H9 (cell line): ENCODE data around the gene NUP133. TPM values are rescaled to one million over a fixed set of nuclear protein-coding genes. Genes with fewer than 3 reads are reported as not detected.

ENCODE experiments used
- DNase-seq: peaks from one replicate; pipeline ENCODE4 v3.0.0-alpha.2; 2017
- H2AFZ ChIP-seq: one replicate; pipeline ENCODE4 v1.6.1; 2013; ENCODE audit warnings: mild to moderate bottlenecking, low read length, control low read depth, moderate library complexity
- H2AK5ac ChIP-seq: 2 replicates; pipeline ENCODE4 v1.6.1; 2013; ENCODE audit warnings: low read length, control low read depth, mixed read lengths; ENCODE audit not compliant: insufficient read length
- H2BK120ac ChIP-seq: one replicate; pipeline ENCODE4 v1.6.1; 2013; ENCODE audit warnings: low read depth, mild to moderate bottlenecking, low read length, control low read depth, inconsistent platforms; ENCODE audit not compliant: poor library complexity, severe bottlenecking
- H2BK12ac ChIP-seq: 2 replicates; pipeline ENCODE4 v1.6.1; 2013; ENCODE audit warnings: low read length, control low read depth, mixed read lengths, low read depth; ENCODE audit not compliant: insufficient read length
- H2BK15ac ChIP-seq: 2 replicates; pipeline ENCODE4 v1.6.1; 2013; ENCODE audit warnings: low read depth, low read length, control low read depth
- H2BK20ac ChIP-seq: one replicate; pipeline ENCODE4 v1.6.1; 2013; ENCODE audit warnings: low read depth, mild to moderate bottlenecking, low read length, control low read depth, inconsistent platforms; ENCODE audit not compliant: poor library complexity, severe bottlenecking
- H2BK5ac ChIP-seq: 2 replicates; pipeline ENCODE4 v1.6.1; 2013; ENCODE audit warnings: low read length, control low read depth, mixed read lengths; ENCODE audit not compliant: insufficient read length
- H3K14ac ChIP-seq: 2 replicates; pipeline ENCODE4 v1.6.1; 2013; ENCODE audit warnings: low read length, control low read depth; ENCODE audit not compliant: insufficient read depth
- H3K18ac ChIP-seq: 2 replicates; pipeline ENCODE4 v1.6.1; 2013; ENCODE audit warnings: low read depth, mild to moderate bottlenecking, mixed read lengths, low read length, control low read depth; ENCODE audit not compliant: insufficient read length
- H3K23ac ChIP-seq: 2 replicates; pipeline ENCODE4 v1.6.1; 2013; ENCODE audit warnings: low read length, control low read depth, mixed read lengths, low read depth; ENCODE audit not compliant: insufficient read length
- H3K23me2 ChIP-seq: 2 replicates; pipeline ENCODE4 v1.6.1; 2013; ENCODE audit warnings: low read depth, mild to moderate bottlenecking, mixed read lengths, low read length, control low read depth; ENCODE audit not compliant: insufficient read length, poor library complexity, severe bottlenecking
- H3K27ac ChIP-seq: 2 replicates; pipeline ENCODE4 v1.5.1; 2013; ENCODE audit warnings: low read length, control low read depth, mixed read lengths, low read depth; ENCODE audit not compliant: insufficient read length
- H3K27me3 ChIP-seq: 2 replicates; pipeline ENCODE4 v1.6.1; 2013; ENCODE audit warnings: low read length, control low read depth, inconsistent platforms; ENCODE audit not compliant: insufficient read depth
- H3K4ac ChIP-seq: 2 replicates; pipeline ENCODE4 v1.6.1; 2013; ENCODE audit warnings: low read depth, mild to moderate bottlenecking, control low read depth, inconsistent platforms, low read length, moderate library complexity
- H3K4me1 ChIP-seq: 2 replicates; pipeline ENCODE4 v1.6.1; 2013; ENCODE audit warnings: low read length, control low read depth, inconsistent platforms; ENCODE audit not compliant: insufficient read depth
- H3K4me2 ChIP-seq: 2 replicates; pipeline ENCODE4 v1.6.1; 2013; ENCODE audit warnings: low read length, control low read depth, mixed read lengths; ENCODE audit not compliant: insufficient read length, insufficient read depth
- H3K56ac ChIP-seq: 2 replicates; pipeline ENCODE4 v1.6.1; 2013; ENCODE audit warnings: low read depth, mild to moderate bottlenecking, mixed read lengths, low read length, control low read depth; ENCODE audit not compliant: insufficient read length
- H3K79me1 ChIP-seq: 2 replicates; pipeline ENCODE4 v1.6.1; 2013; ENCODE audit warnings: low read depth, mild to moderate bottlenecking, moderate library complexity, low read length, control low read depth, inconsistent platforms; ENCODE audit not compliant: insufficient read depth, poor library complexity, severe bottlenecking
- H3K79me2 ChIP-seq: 2 replicates; pipeline ENCODE4 v1.6.1; 2013; ENCODE audit warnings: low read length, control low read depth, inconsistent platforms; ENCODE audit not compliant: insufficient read depth
- H3K9ac ChIP-seq: 2 replicates; pipeline ENCODE4 v1.6.1; 2013; ENCODE audit warnings: low read length, control low read depth, mixed read lengths; ENCODE audit not compliant: insufficient read length; ENCODE audit errors: extremely low read depth
- H3K9me3 ChIP-seq: one replicate; pipeline ENCODE4 v1.6.1; 2013; ENCODE audit warnings: low read depth, low read length, inconsistent platforms; ENCODE audit not compliant: control insufficient read depth
- H3T11ph ChIP-seq: one replicate; pipeline ENCODE4 v1.6.1; 2013; ENCODE audit warnings: mild to moderate bottlenecking, low read length, control low read depth, inconsistent platforms
- H4K20me1 ChIP-seq: one replicate; pipeline ENCODE4 v1.6.1; 2013; ENCODE audit not compliant: control insufficient read depth, insufficient read length, insufficient read depth
- H4K5ac ChIP-seq: 2 replicates; pipeline ENCODE4 v1.6.1; 2013; ENCODE audit warnings: low read depth, mild to moderate bottlenecking, mixed read lengths, low read length, control low read depth; ENCODE audit not compliant: insufficient read length
- H4K8ac ChIP-seq: replicated peaks from 2 replicates; pipeline ENCODE4 v1.6.1; 2013; ENCODE audit warnings: low read length, control low read depth, mixed read lengths, low read depth; ENCODE audit not compliant: insufficient read length
- H4K91ac ChIP-seq: 2 replicates; pipeline ENCODE4 v1.6.1; 2013; ENCODE audit warnings: low read depth, mild to moderate bottlenecking, moderate library complexity, mixed read lengths, low read length, control low read depth; ENCODE audit not compliant: insufficient read length
- H3K27ac Mint-ChIP-seq, 3 experiments: 2 replicates in 2 of 3; 3 replicates in 1 of 3; pipeline ENCODE4 v1.8.0; 2020 to 2021; ENCODE audit warnings: mixed read lengths in 3 of 3, mild to moderate bottlenecking in 1 of 3, moderate library complexity in 1 of 3
- H3K27me3 Mint-ChIP-seq: 2 replicates; pipeline ENCODE4 v1.8.0; 2021; ENCODE audit warnings: low read depth, mild to moderate bottlenecking, moderate library complexity, mixed read lengths
- H3K36me3 Mint-ChIP-seq, 3 experiments: 2 replicates in 2 of 3; 3 replicates in 1 of 3; pipeline ENCODE4 v1.8.0; 2020 to 2021; ENCODE audit warnings: low read depth in 3 of 3, mixed read lengths in 3 of 3; ENCODE audit not compliant: insufficient read depth in 1 of 3
- H3K4me1 Mint-ChIP-seq, 2 experiments: 2 replicates each; pipeline ENCODE4 v1.8.0; 2020; ENCODE audit warnings: mixed read lengths in 2 of 2
- H3K4me3 Mint-ChIP-seq, 2 experiments: 2 replicates in 1 of 2; 3 replicates in 1 of 2; pipeline ENCODE4 v1.8.0; 2020 to 2021; ENCODE audit warnings: mild to moderate bottlenecking in 2 of 2, mixed read lengths in 2 of 2, moderate library complexity in 1 of 2
- H3K9me3 Mint-ChIP-seq, 2 experiments: 2 replicates in 1 of 2; 3 replicates in 1 of 2; pipeline ENCODE4 v1.8.0; 2020; ENCODE audit warnings: mild to moderate bottlenecking in 2 of 2, mixed read lengths in 2 of 2, moderate library complexity in 1 of 2
- CTCF ChIP-seq: fragments of 200-600 bp; sonication (generic); conservative IDR thresholded peaks from 3 replicates; pipeline ENCODE4 v1.8.0; 2021; ENCODE audit warnings: antibody characterized with exemption, mild to moderate bottlenecking
- WGBS: extraction: QIAGEN DNeasy Blood & Tissue Kit; methylation state at CpG from one replicate; pipeline ENCODE4 v1.1.7; 2013; ENCODE audit warnings: missing lambda C conversion rate, low lambda C conversion rate, mixed read lengths; ENCODE audit not compliant: insufficient read length; ENCODE audit errors: extremely low coverage; 5-methylcytosine and 5-hydroxymethylcytosine counted together
- total RNA-seq: library from RNA; stranded (reverse); gene quantifications from 2 replicates; pipeline ENCODE4 v1.2.1, GENCODE V29; 2021

NUP133 gene
- total RNA-seq, 1 experiment from 2014 or later = 71.3 TPM

- no peak overlapping the region for H2AFZ ChIP-seq
- H4K91ac ChIP-seq = no peak overlapping the region
- no peak overlapping the region for H3K18ac ChIP-seq
- Mint-ChIP-seq H3K27ac (no peak overlapping the region), H3K36me3 (peaks cover 2 to 11% (median 5%) of the 10 kb centered on the region in 3 experiments; a peak in 6 of 7 replicates), H3K4me3 (no peak overlapping the region), H3K27me3 (peaks cover 71% of the 10 kb centered on the region), H3K9me3 (peaks cover 12 to 24% of the 10 kb centered on the region in 2 experiments), H3K4me1 (peaks cover 17 to 19% of the 10 kb centered on the region in 2 experiments)
- H3K4ac ChIP-seq = no peak overlapping the region
- no peak overlapping the region for H3T11ph ChIP-seq
- no peak for TF ChIP-seq CTCF
- H3K27me3 ChIP-seq = peaks cover 15% of the 10 kb centered on the region; the same call in 1 of the 2 replicates
- no peak overlapping the region for H2AK5ac ChIP-seq
- H3K27ac ChIP-seq = no peak overlapping the region
- H3K9ac ChIP-seq = no peak overlapping the region
- no peak overlapping the region for H3K56ac ChIP-seq
- no peak for DNase-seq
- no peak overlapping the region for H2BK12ac ChIP-seq
- H3K79me2 ChIP-seq = no peaks in the 10 kb centered on the region
- no peak overlapping the region for H2BK15ac ChIP-seq
- H3K14ac ChIP-seq = no peak overlapping the region
- no peaks in the 10 kb centered on the region for H3K79me1 ChIP-seq
- H2BK5ac ChIP-seq = no peak overlapping the region
- no CpG with 5 or more reads among the region's 3 CpGs for WGBS
- H3K9me3 ChIP-seq = no peaks in the 10 kb centered on the region
- no peak overlapping the region for H3K23ac ChIP-seq
- H3K23me2 ChIP-seq = peaks cover 3% of the 10 kb centered on the region
- H4K8ac ChIP-seq = no peak overlapping the region
- no peak overlapping the region for H2BK120ac ChIP-seq
- no peak overlapping the region for H2BK20ac ChIP-seq
- no peaks in the 10 kb centered on the region for H3K4me1 ChIP-seq
- H4K5ac ChIP-seq = no peak overlapping the region
- H3K4me2 ChIP-seq = no peak overlapping the region
- no peaks in the 10 kb centered on the region for H4K20me1 ChIP-seq
Measured at GRCh38 chr1:229428256-229428655, 79.9 kb downstream of the NUP133 start.
